Fibroblast of the conjunctiva (primary cell): ENCODE data around the gene RABIF.
"Not testable (repeated sequence)": the region's sequence is repeated elsewhere in the genome, so short reads cannot be mapped to it uniquely, and the experiment has no call there.

Experiments used
- DNase-seq: peaks from one replicate; pipeline ENCODE4 v3.0.0-alpha.2; 2010; ENCODE audit warnings: low read depth

Gene RABIF

GRCh38 chr1:202834771-202835547 lies 54.0 kb downstream of the RABIF start:
- no peak for DNase-seq

GRCh38 chr1:202831906-202832305 lies 57.0 kb downstream of the RABIF start:
- no peak for DNase-seq

GRCh38 chr1:202829223-202829622 lies 59.7 kb downstream of the RABIF start:
- DNase-seq, result not testable (repeated sequence)
